ENCODE results near the gene ST3GAL3. TPM values are rescaled to one million over a fixed set of nuclear protein-coding genes. Genes with fewer than 3 reads are reported as not detected.

The ST3GAL3 gene
- total and polyA plus RNA-seq, 2 experiments from 2014 or later: 4.5 to 7.0 TPM

- no peak overlapping the region for H3K4me3 ChIP-seq
- no peaks in the 10 kb centered on the region for H3K9me3 Mint-ChIP-seq
- H3K79me2 ChIP-seq (replicated peaks; ENCODE audit: insufficient read depth): peaks cover 70% of the 10 kb centered on the region
- TF ChIP-seq ETS1 (IDR thresholded peaks at IDR 0.05) (no peak), ZNF462 (CRISPR knock-in tag; IDR thresholded peaks at IDR 0.05) (no peak), ZNF331 (CRISPR knock-in tag; IDR thresholded peaks at IDR 0.05; ENCODE audit: low read depth) (no peak), POLR2AphosphoS5 (IDR thresholded peaks at IDR 0.05; ENCODE audit: low read depth) (no peak)
- no peak overlapping the region for H3K4me3 Mint-ChIP-seq
- no peak for ATAC-seq
- H3K9me2 ChIP-seq (ENCODE audit: insufficient read depth): no peaks in the 10 kb centered on the region
- no peak overlapping the region for H3K27ac ChIP-seq (ENCODE audit: low read depth)
- DNase-seq (ENCODE audit: low spot score): no peak
- peak overlapping the region; percentile 29; the same call in 1 of the 2 replicates for H3K27ac Mint-ChIP-seq
- no peaks in the 10 kb centered on the region for H3K4me1 ChIP-seq (ENCODE audit: insufficient read depth)
- H3F3A ChIP-seq (replicated peaks; ENCODE audit: low read depth): peaks cover 26% of the 10 kb centered on the region; the same call in 1 of the 2 replicates
- H2AFZ ChIP-seq: no peak overlapping the region
- peaks cover 7% of the 10 kb centered on the region for H3K27me3 Mint-ChIP-seq (ENCODE audit: insufficient read depth, low read depth, poor library complexity)
- H3K4me1 Mint-ChIP-seq: no peaks in the 10 kb centered on the region
- H3K36me3 ChIP-seq (ENCODE audit: insufficient read depth): peaks cover 89% of the 10 kb centered on the region
- no peak overlapping the region for H3K4me2 ChIP-seq
- no peaks in the 10 kb centered on the region for H3K27me3 ChIP-seq (ENCODE audit: insufficient read depth)
- H4K20me1 ChIP-seq (replicated peaks; ENCODE audit: insufficient read depth): peaks cover 56% of the 10 kb centered on the region
- peaks cover 95% of the 10 kb centered on the region for H3K36me3 Mint-ChIP-seq (ENCODE audit: low read depth)
Measured at GRCh38 chr1:43671193-43671592, 36.1 kb upstream of the ST3GAL3 start.

Data from GM23338 (cell line).